HCT116 (cell line): Measurements from ENCODE around the gene EEFSEC. TPM values are rescaled to one million over a fixed set of nuclear protein-coding genes. Genes with fewer than 3 reads are reported as not detected.

Source experiments
- ATAC-seq: fragments of 200-7000 bp; cut with Tn5 transposase; 2 replicates; pipeline ENCODE4 v1.9.1; 2020; ENCODE audit warnings: mild to moderate bottlenecking, moderate library complexity
- BruUV-seq: library from RNA; stranded (reverse); fragments of 400-500 nt; replicated peaks from 2 replicates; lab custom pipeline; 2021; lab: Mats Ljungman, UMichigan
- CTCF ChIA-PET: fragments of 300-600 bp; sonication (Branson Sonifier 250); formaldehyde crosslinking; loops from one replicate; lab custom pipeline; 2021; ENCODE audit warnings: antibody characterized with exemption; lab: Charles Lee
- POLR2A ChIA-PET: fragments of 300-600, 350-600 bp; sonication (Branson Sonifier 250); formaldehyde crosslinking; loops from one replicate; lab custom pipeline; 2021; ENCODE audit warnings: antibody characterized with exemption; lab: Charles Lee
- RAD21 ChIA-PET, 2 experiments: fragments of 300-600 bp; sonication (Branson Sonifier 250); formaldehyde crosslinking; loops; one replicate each; lab custom pipeline; 2023; ENCODE audit warnings: low total read pairs in 2 of 2; ENCODE audit not compliant: uncharacterized antibody in 2 of 2, unreplicated experiment in 2 of 2, low non-redundant PET in 1 of 2; lab: Charles Lee
- DNase-seq: peaks from one replicate; pipeline ENCODE4 v3.0.0-alpha.2; 2010; ENCODE audit warnings: low read depth, low spot score
- H2AFZ ChIP-seq: fragments of 200-600 bp; shearing (Covaris generic), sonication (generic); 2 replicates; pipeline ENCODE4 v1.6.1; 2017; ENCODE audit warnings: low read depth, mixed run types, mixed read lengths, antibody characterized with exemption, low read length; ENCODE audit not compliant: poor library complexity, severe bottlenecking
- H3K27ac ChIP-seq: 2 replicates; pipeline ENCODE4 v1.5.1; 2012; ENCODE audit warnings: low read depth, low read length
- H3K27me3 ChIP-seq: fragments of 200-600 bp; sonication (generic); 2 replicates; pipeline ENCODE4 v1.6.1; 2016; ENCODE audit warnings: mixed run types, low read length, mixed read lengths; ENCODE audit not compliant: insufficient read depth
- H3K36me3 ChIP-seq, 2 experiments: fragments of 200-500 bp in 1 of 2; fragments of 200-600 bp in 1 of 2; sonication (Bioruptor generic) in 1 of 2; sonication (generic) in 1 of 2; 2 replicates each; pipeline versions ENCODE4 v1.5.1 to v1.6.1; 2014 to 2016; ENCODE audit warnings: low read length in 2 of 2, inconsistent platforms in 1 of 2, mixed read lengths in 1 of 2, mixed run types in 1 of 2; ENCODE audit not compliant: insufficient read depth in 2 of 2, control insufficient read depth in 1 of 2
- H3K4me1 ChIP-seq, 2 experiments: fragments of 200-600 bp in 1 of 2; sonication (generic) in 1 of 2; 2 replicates each; pipeline versions ENCODE4 v1.5.1 to v1.6.1; 2012 to 2017; ENCODE audit warnings: low read length in 2 of 2, inconsistent platforms in 1 of 2, mild to moderate bottlenecking in 1 of 2, mixed read lengths in 1 of 2, mixed run types in 1 of 2, moderate library complexity in 1 of 2; ENCODE audit not compliant: insufficient read depth in 2 of 2, control insufficient read depth in 1 of 2
- H3K4me2 ChIP-seq: fragments of 200-600 bp; sonication (generic); 2 replicates; pipeline ENCODE4 v1.6.1; 2017; ENCODE audit warnings: mixed run types, low read length, mixed read lengths
- H3K4me3 ChIP-seq, 2 experiments: fragments of 200-600 bp in 1 of 2; sonication (generic) in 1 of 2; replicated peaks in 1 of 2; 2 replicates each; pipeline ENCODE4 v1.5.1; 2011 to 2016; ENCODE audit warnings: low read length in 2 of 2, control low read depth in 1 of 2, low read depth in 1 of 2, mild to moderate bottlenecking in 1 of 2, mixed read lengths in 1 of 2, mixed run types in 1 of 2
- H3K79me2 ChIP-seq: fragments of 200-600 bp; sonication (generic); 2 replicates; pipeline ENCODE4 v1.6.1; 2017; ENCODE audit warnings: mild to moderate bottlenecking, mixed run types, low read length, moderate library complexity, mixed read lengths; ENCODE audit not compliant: insufficient read depth
- H3K9ac ChIP-seq: fragments of 200-600 bp; sonication (generic); 2 replicates; pipeline ENCODE4 v1.6.1; 2016; ENCODE audit warnings: low read length, mixed read lengths
- H3K9me2 ChIP-seq: fragments of 200-600 bp; sonication (generic), shearing (Covaris generic); 2 replicates; pipeline ENCODE4 v1.6.1; 2017; ENCODE audit warnings: mixed run types, mild to moderate bottlenecking, moderate library complexity; ENCODE audit not compliant: insufficient read depth
- H3K9me3 ChIP-seq, 2 experiments: fragments of 200-500 bp in 1 of 2; fragments of 200-600 bp in 1 of 2; sonication (Bioruptor generic) in 1 of 2; sonication (generic) in 1 of 2; 2 replicates each; pipeline ENCODE4 v1.6.1; 2014 to 2017; ENCODE audit warnings: low read length in 2 of 2, mixed read lengths in 2 of 2, inconsistent platforms in 1 of 2, low read depth in 1 of 2, mild to moderate bottlenecking in 1 of 2, mixed run types in 1 of 2, moderate library complexity in 1 of 2; ENCODE audit not compliant: control insufficient read depth in 1 of 2, insufficient read depth in 1 of 2
- H4K20me1 ChIP-seq: fragments of 200-600 bp; sonication (generic), shearing (Covaris generic); 2 replicates; pipeline ENCODE4 v1.6.1; 2017; ENCODE audit warnings: mixed run types, mild to moderate bottlenecking, moderate library complexity; ENCODE audit not compliant: insufficient read depth
- ATF3 ChIP-seq: IDR thresholded peaks from 2 replicates; pipeline ENCODE4 v1.6.1; 2012
- CBX3 ChIP-seq: IDR thresholded peaks from 2 replicates; pipeline ENCODE4 v1.6.1; 2012; ENCODE audit warnings: low read depth
- EGR1 ChIP-seq: IDR thresholded peaks from 2 replicates; pipeline ENCODE4 v1.6.1; 2012; ENCODE audit warnings: low read depth
- EZH2 ChIP-seq: fragments of 200-600 bp; sonication (generic); IDR thresholded peaks from 2 replicates; pipeline ENCODE4 v1.6.1; 2017; ENCODE audit warnings: antibody characterized with exemption, mixed run types
- EZH2phosphoT487 ChIP-seq: fragments of 200-600 bp; IDR thresholded peaks from 2 replicates; pipeline ENCODE4 v1.6.1; 2018; ENCODE audit warnings: antibody characterized with exemption, borderline replicate concordance
- FOSL1 ChIP-seq: IDR thresholded peaks from 2 replicates; pipeline ENCODE4 v1.6.1; 2012; ENCODE audit warnings: low read depth
- JUND ChIP-seq: IDR thresholded peaks from 2 replicates; pipeline ENCODE4 v1.6.1; 2012
- MAX ChIP-seq: IDR thresholded peaks from 2 replicates; pipeline ENCODE4 v1.6.1; 2012
- POLR2A ChIP-seq: IDR thresholded peaks from 2 replicates; pipeline ENCODE4 v1.7.0; 2011; ENCODE audit warnings: borderline replicate concordance; ENCODE audit not compliant: insufficient read depth, insufficient read length; ENCODE audit errors: extremely low read depth
- POLR2AphosphoS5 ChIP-seq: IDR thresholded peaks from 2 replicates; pipeline ENCODE4 v1.6.1; 2011; ENCODE audit warnings: mild to moderate bottlenecking, low read depth, low read length, moderate library complexity
- RAD21 ChIP-seq: IDR thresholded peaks from 2 replicates; pipeline ENCODE4 v1.6.1; 2012; ENCODE audit warnings: low read depth, mild to moderate bottlenecking
- SP1 ChIP-seq: IDR thresholded peaks from 2 replicates; pipeline ENCODE4 v1.6.1; 2012; ENCODE audit warnings: low read depth
- SRF ChIP-seq: IDR thresholded peaks from 2 replicates; pipeline ENCODE4 v1.6.1; 2012; ENCODE audit warnings: low read depth
- TCF7L2 ChIP-seq: IDR thresholded peaks from 2 replicates; pipeline ENCODE4 v1.7.0; 2011; ENCODE audit warnings: borderline replicate concordance, inconsistent platforms; ENCODE audit not compliant: insufficient read depth, insufficient read length; ENCODE audit errors: extremely low read depth
- ZNF274 ChIP-seq: fragments of 200-500 bp; sonication (Bioruptor generic); IDR thresholded peaks from 2 replicates; pipeline ENCODE4 v1.6.1; 2014; ENCODE audit warnings: mild to moderate bottlenecking, low read depth, low read length, inconsistent platforms
- intact Hi-C: fragments of 100-400 bp; cut with micrococcal nuclease; formaldehyde crosslinking; loops from 2 replicates; pipeline ENCODE4 v1.10.0; 2022
- total RNA-seq: library from RNA; stranded (reverse); gene quantifications from one replicate; pipeline ENCODE4 v1.2.1, GENCODE V29; 2021; ENCODE audit not compliant: unreplicated experiment
- TF ChIP-seq, protein P1 (sequence below), 3 experiments: fragments of 200-600 bp in 1 of 3; sonication (generic) in 1 of 3; IDR thresholded peaks in 2 of 3; conservative IDR thresholded peaks in 1 of 3; 2 replicates each; pipeline ENCODE4 v1.5.1; 2012 to 2017; ENCODE audit warnings: low read depth in 2 of 3, low read length in 2 of 3, antibody characterized with exemption in 1 of 3, borderline replicate concordance in 1 of 3, control low read depth in 1 of 3, mild to moderate bottlenecking in 1 of 3, mixed read lengths in 1 of 3, mixed run types in 1 of 3, moderate library complexity in 1 of 3; ENCODE audit not compliant: insufficient read depth in 1 of 3

The EEFSEC gene
- total RNA-seq, 1 experiment from 2014 or later = 16.1 TPM

DNA sequence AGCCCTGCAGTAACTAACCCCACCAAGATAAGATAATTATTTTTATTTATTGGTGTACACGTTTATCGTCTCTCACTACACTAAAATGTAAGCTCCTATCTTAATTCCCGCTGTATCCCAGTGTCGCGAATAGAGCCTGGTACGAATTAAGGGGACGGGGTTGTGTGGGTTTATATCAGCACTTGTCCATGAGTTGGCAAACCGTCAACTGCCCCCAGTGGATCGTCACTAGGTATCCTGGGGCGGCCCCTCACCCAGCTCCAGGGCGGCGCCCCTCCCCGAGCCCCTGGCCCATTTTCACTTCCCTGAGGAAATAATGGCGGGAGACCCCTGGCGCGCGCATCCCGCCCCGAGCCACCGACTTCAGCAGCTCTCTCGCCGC lies 30.1 kb upstream of the EEFSEC start:
- intact Hi-C loops = no loop called here
- ChIA-PET CTCF (interaction anchor here (1.1 to 1.9 kb wide), 4 partner anchors 11 to 48 kb away, joined by 3 to 13 read pairs (median 4); no protein-coding TSS in a partner anchor), POLR2A (interaction anchor here (1.1 to 1.3 kb wide), 2 partner anchors 30 to 525 kb away, joined by 3 to 4 read pairs; no protein-coding TSS in a partner anchor), RAD21 (no interaction called here)
- no TSS peak for BruUV-seq
- H3K9ac ChIP-seq = peak overlapping the region; percentile 98
- peaks cover 3 to 4% of the 10 kb centered on the region in 2 experiments; a peak in 3 of 4 replicates for H3K36me3 ChIP-seq
- no peak for DNase-seq
- H3K4me1 ChIP-seq = peaks cover 0 to 17% of the 10 kb centered on the region in 2 experiments; a peak in 2 of 4 replicates
- no peak overlapping the region for H2AFZ ChIP-seq
- H3K4me3 ChIP-seq = peak overlapping the region; percentile 90
- no peaks in the 10 kb centered on the region for H3K9me2 ChIP-seq
- H3K79me2 ChIP-seq = peaks cover 52% of the 10 kb centered on the region
- peak overlapping the region; percentile 82 for H3K4me2 ChIP-seq
- no peaks in the 10 kb centered on the region; the same call in 1 of the 2 replicates for H4K20me1 ChIP-seq
- H3K9me3 ChIP-seq = no peaks in the 10 kb centered on the region
- H3K27me3 ChIP-seq = no peaks in the 10 kb centered on the region
- H3K27ac ChIP-seq = peak overlapping the region; percentile 77
- TF ChIP-seq POLR2AphosphoS5 (no peak), MAX (no peak), POLR2A (peak; percentile 14), JUND (no peak), TCF7L2 (no peak), SP1 (no peak), EZH2phosphoT487 (no peak), FOSL1 (no peak)
- TF ChIP-seq, all 23 proteins: peak for 1
- ATAC-seq = peak; percentile 10

DNA sequence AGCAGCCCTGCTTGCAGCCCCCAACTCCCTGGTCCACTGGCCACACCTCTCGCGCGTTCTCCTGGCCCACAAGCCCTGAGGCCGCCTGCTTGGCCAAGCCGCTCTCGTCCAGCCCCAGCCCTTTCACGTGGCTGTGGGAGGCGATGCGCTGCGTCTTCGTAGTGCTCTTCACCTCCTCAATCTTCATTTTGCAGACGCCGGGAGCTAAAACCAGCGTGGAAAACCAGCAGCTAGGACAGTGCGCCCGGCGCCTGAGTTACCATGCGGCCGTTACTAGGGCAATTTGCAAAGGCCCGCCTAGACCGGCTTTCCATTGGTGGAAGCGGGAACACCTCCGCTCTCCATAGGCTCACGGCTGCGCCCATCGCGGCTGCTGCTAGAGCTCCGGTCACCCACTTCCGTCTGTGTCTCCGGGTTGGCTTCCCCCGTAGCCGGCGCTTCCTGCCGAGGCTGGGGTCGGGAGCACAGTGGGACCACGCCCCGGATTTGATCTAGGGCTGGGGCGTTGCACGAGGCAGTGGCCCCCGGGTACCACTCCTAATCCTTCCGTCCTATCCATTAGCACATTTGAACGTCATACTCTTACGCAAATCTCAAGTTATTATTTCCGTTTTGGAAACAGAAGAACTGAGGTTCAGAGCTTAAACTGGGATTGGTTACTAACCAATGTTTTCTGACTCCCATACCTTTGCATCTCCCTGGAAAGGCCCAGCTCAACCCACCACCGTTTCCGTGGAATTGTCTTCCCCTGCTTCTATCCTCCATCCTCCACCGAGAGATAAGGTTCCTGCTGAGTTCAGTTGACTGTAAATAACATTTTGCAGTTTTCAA lies 29.5 kb upstream of the EEFSEC start, which contains the start of gene RUVBL1:
TSS of gene RUVBL1 (minus strand) at position 275 of the 831 bp plus-strand sequence. CDS start at position 187, 88 bp downstream.
- Histone ChIP-seq H3K9me2 (no peaks in the 10 kb centered on the region), H3K4me3 (peak within 1 kb of the TSS; percentile 90), H3K9me3 (no peaks in the 10 kb centered on the region), H4K20me1 (no peaks in the 10 kb centered on the region), H3K9ac (peak within 1 kb of the TSS; percentile 98), H3K4me1 (peaks cover 0 to 17% of the 10 kb centered on the region in 2 experiments; a peak in 2 of 4 replicates), H3K36me3 (peaks cover 3 to 4% of the 10 kb centered on the region in 2 experiments; a peak in 3 of 4 replicates), H2AFZ (peak within 1 kb of the TSS; percentile 47), H3K79me2 (peaks cover 46% of the 10 kb centered on the region), H3K27ac (peak within 1 kb of the TSS; percentile 77), H3K27me3 (no peaks in the 10 kb centered on the region), H3K4me2 (peak within 1 kb of the TSS; percentile 82)
- peak; percentile 96 for DNase-seq
- ChIA-PET POLR2A (interaction anchor here (0.9 to 1.3 kb wide), 3 partner anchors 29 to 526 kb away, joined by 3 to 4 read pairs (median 3); no protein-coding TSS in a partner anchor), CTCF (interaction anchor here (1.1 to 1.9 kb wide), 4 partner anchors 10 to 48 kb away, joined by 3 to 13 read pairs (median 4); no protein-coding TSS in a partner anchor), RAD21 (no interaction called here)
- intact Hi-C loops = no loop called here
- ATAC-seq = peak; percentile 98
- BruUV-seq = no TSS peak
- TF ChIP-seq MAX (peak; percentile 97), EGR1 (peak; percentile 68), SRF (peak; percentile 87; the same call in 1 of the 2 replicates), RAD21 (no peak), FOSL1 (no peak), CBX3 (peak; percentile 98), JUND (no peak; the same call in 1 of the 2 replicates), SP1 (peak; percentile 97), POLR2A (peak; percentile 19), EZH2 (no peak), ZNF274 (no peak), POLR2AphosphoS5 (peak; percentile 76), ATF3 (no peak)
- TF ChIP-seq, protein P1, sequence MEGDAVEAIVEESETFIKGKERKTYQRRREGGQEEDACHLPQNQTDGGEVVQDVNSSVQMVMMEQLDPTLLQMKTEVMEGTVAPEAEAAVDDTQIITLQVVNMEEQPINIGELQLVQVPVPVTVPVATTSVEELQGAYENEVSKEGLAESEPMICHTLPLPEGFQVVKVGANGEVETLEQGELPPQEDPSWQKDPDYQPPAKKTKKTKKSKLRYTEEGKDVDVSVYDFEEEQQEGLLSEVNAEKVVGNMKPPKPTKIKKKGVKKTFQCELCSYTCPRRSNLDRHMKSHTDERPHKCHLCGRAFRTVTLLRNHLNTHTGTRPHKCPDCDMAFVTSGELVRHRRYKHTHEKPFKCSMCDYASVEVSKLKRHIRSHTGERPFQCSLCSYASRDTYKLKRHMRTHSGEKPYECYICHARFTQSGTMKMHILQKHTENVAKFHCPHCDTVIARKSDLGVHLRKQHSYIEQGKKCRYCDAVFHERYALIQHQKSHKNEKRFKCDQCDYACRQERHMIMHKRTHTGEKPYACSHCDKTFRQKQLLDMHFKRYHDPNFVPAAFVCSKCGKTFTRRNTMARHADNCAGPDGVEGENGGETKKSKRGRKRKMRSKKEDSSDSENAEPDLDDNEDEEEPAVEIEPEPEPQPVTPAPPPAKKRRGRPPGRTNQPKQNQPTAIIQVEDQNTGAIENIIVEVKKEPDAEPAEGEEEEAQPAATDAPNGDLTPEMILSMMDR (IDR thresholded peaks at IDR 0.05 in 2 of 3, conservative IDR thresholded peaks at IDR 0.05 in 1 of 3; ENCODE audit: borderline replicate concordance in 1 of 3, insufficient read depth in 1 of 3, low read depth in 2 of 3, low read length in 2 of 3) = no peak
